ENCODE data around the gene LIX1. TPM values are rescaled to one million over a fixed set of nuclear protein-coding genes. Genes with fewer than 3 reads are reported as not detected.
"Not testable (repeated sequence)": the region's sequence is repeated elsewhere in the genome, so short reads cannot be mapped to it uniquely, and the experiment has no call there.

The LIX1 gene
- polyA plus RNA-seq, 1 donor from 2014 or later, result 0.10 TPM

- Mint-ChIP-seq H3K27me3 (no peaks in the 10 kb centered on the region), H3K36me3 (peaks cover 4% of the 10 kb centered on the region), H3K27ac (no peak overlapping the region), H3K4me3 (no peak overlapping the region), H3K4me1 (peaks cover 7 to 8% (median 7%) of the 10 kb centered on the region in 3 donors), H3K9me3 (peaks cover 0 to 1% (median 0%) of the 10 kb centered on the region in 3 donors)
These were observed 21.0 kb upstream of the LIX1 start for GRCh38 chr5:97163360-97163764.

GRCh38 chr5:97162045-97162444 is 19.6 kb upstream of the LIX1 start:
- Mint-ChIP-seq H3K4me1 (peaks cover 0 to 2% (median 0%) of the 10 kb centered on the region in 3 donors), H3K27me3 (no peaks in the 10 kb centered on the region), H3K9me3 (peaks cover 5 to 12% (median 8%) of the 10 kb centered on the region in 3 donors), H3K27ac (no peak overlapping the region), H3K36me3 (peaks cover 5% of the 10 kb centered on the region), H3K4me3 (no peak overlapping the region)

GRCh38 chr5:97157689-97158088 is 15.3 kb upstream of the LIX1 start:
- no peaks in the 10 kb centered on the region for H3K27me3 Mint-ChIP-seq
- H3K4me3 Mint-ChIP-seq, result no peak overlapping the region
- peaks cover 0 to 2% (median 0%) of the 10 kb centered on the region in 3 donors for H3K4me1 Mint-ChIP-seq
- H3K36me3 Mint-ChIP-seq, result peaks cover 10% of the 10 kb centered on the region
- H3K27ac Mint-ChIP-seq, result no peak overlapping the region
- peaks cover 5 to 20% (median 16%) of the 10 kb centered on the region in 3 donors for H3K9me3 Mint-ChIP-seq

GRCh38 chr5:97151370-97151769 is 9.0 kb upstream of the LIX1 start:
- no peak overlapping the region for H3K4me3 Mint-ChIP-seq

GRCh38 chr5:97150401-97150800 is 8.0 kb upstream of the LIX1 start:
- no peaks in the 10 kb centered on the region for H3K9me3 Mint-ChIP-seq
- peaks cover 2% of the 10 kb centered on the region for H3K36me3 Mint-ChIP-seq
- H3K4me1 Mint-ChIP-seq, result no peaks in the 10 kb centered on the region
- no peak overlapping the region for H3K27ac Mint-ChIP-seq
- no peak overlapping the region for H3K4me3 Mint-ChIP-seq
- no peaks in the 10 kb centered on the region for H3K27me3 Mint-ChIP-seq

More at GRCh38 chr5:97151370-97151769, 9.0 kb upstream of the LIX1 start:
- H3K36me3 Mint-ChIP-seq, result peaks cover 3% of the 10 kb centered on the region
- no peaks in the 10 kb centered on the region for H3K27me3 Mint-ChIP-seq
- peaks cover 0 to 3% (median 2%) of the 10 kb centered on the region in 3 donors for H3K9me3 Mint-ChIP-seq
- H3K27ac Mint-ChIP-seq, result no peak overlapping the region
- H3K4me1 Mint-ChIP-seq, result no peaks in the 10 kb centered on the region

GRCh38 chr5:97149709-97150108 is 7.3 kb upstream of the LIX1 start:
- no peaks in the 10 kb centered on the region for H3K36me3 Mint-ChIP-seq
- H3K9me3 Mint-ChIP-seq, result no peaks in the 10 kb centered on the region
- no peaks in the 10 kb centered on the region for H3K27me3 Mint-ChIP-seq
- no peak overlapping the region for H3K27ac Mint-ChIP-seq
- H3K4me1 Mint-ChIP-seq, result no peaks in the 10 kb centered on the region
- no peak overlapping the region for H3K4me3 Mint-ChIP-seq

GRCh38 chr5:97148288-97148687 is 5.9 kb upstream of the LIX1 start:
- Mint-ChIP-seq H3K27ac (no peak overlapping the region), H3K36me3 (no peaks in the 10 kb centered on the region), H3K27me3 (no peaks in the 10 kb centered on the region), H3K9me3 (no peaks in the 10 kb centered on the region), H3K4me1 (no peaks in the 10 kb centered on the region), H3K4me3 (no peak overlapping the region)

- Mint-ChIP-seq H3K36me3 (no peaks in the 10 kb centered on the region), H3K27me3 (no peaks in the 10 kb centered on the region), H3K27ac (no peak overlapping the region), H3K9me3 (no peaks in the 10 kb centered on the region), H3K4me3 (no peak overlapping the region), H3K4me1 (peaks cover 0 to 1% (median 0%) of the 10 kb centered on the region in 3 donors)
These were observed 1.3 kb upstream of the LIX1 start for GRCh38 chr5:97143704-97144103.

- Mint-ChIP-seq H3K4me3 (no peak overlapping the region), H3K4me1 (peaks cover 0 to 1% (median 0%) of the 10 kb centered on the region in 3 donors), H3K27me3 (no peaks in the 10 kb centered on the region)
These were observed 872 bp downstream of the LIX1 start for GRCh38 chr5:97141539-97141938.

GRCh38 chr5:97141031-97141430 is 1.4 kb downstream of the LIX1 start:
- Mint-ChIP-seq H3K36me3 (no peaks in the 10 kb centered on the region), H3K4me3 (no peak overlapping the region), H3K4me1 (peaks cover 0 to 1% (median 0%) of the 10 kb centered on the region in 3 donors), H3K9me3 (no peaks in the 10 kb centered on the region), H3K27me3 (no peaks in the 10 kb centered on the region), H3K27ac (no peak overlapping the region)

More at GRCh38 chr5:97141539-97141938, 872 bp downstream of the LIX1 start:
- Mint-ChIP-seq H3K27ac (no peak overlapping the region), H3K9me3 (no peaks in the 10 kb centered on the region), H3K36me3 (no peaks in the 10 kb centered on the region)

GRCh38 chr5:97140250-97140649 is 2.2 kb downstream of the LIX1 start:
- not testable (repeated sequence) for H3K4me3 Mint-ChIP-seq, H3K27me3 Mint-ChIP-seq, H3K36me3 Mint-ChIP-seq, H3K4me1 Mint-ChIP-seq, H3K9me3 Mint-ChIP-seq, H3K27ac Mint-ChIP-seq

GRCh38 chr5:97136475-97136874 is 5.9 kb downstream of the LIX1 start:
- Mint-ChIP-seq H3K9me3 (no peaks in the 10 kb centered on the region), H3K36me3 (no peaks in the 10 kb centered on the region), H3K27me3 (no peaks in the 10 kb centered on the region), H3K4me3 (no peak overlapping the region), H3K4me1 (peaks cover 0 to 2% (median 1%) of the 10 kb centered on the region in 3 donors), H3K27ac (no peak overlapping the region)

GRCh38 chr5:97135868-97136267 is 6.5 kb downstream of the LIX1 start:
- H3K27ac Mint-ChIP-seq, result no peak overlapping the region
- H3K4me3 Mint-ChIP-seq, result no peak overlapping the region
- H3K9me3 Mint-ChIP-seq, result no peaks in the 10 kb centered on the region
- H3K27me3 Mint-ChIP-seq, result no peaks in the 10 kb centered on the region
- no peaks in the 10 kb centered on the region for H3K36me3 Mint-ChIP-seq
- H3K4me1 Mint-ChIP-seq, result peaks cover 0 to 2% (median 0%) of the 10 kb centered on the region in 3 donors

- Mint-ChIP-seq H3K4me3 (no peak overlapping the region), H3K27ac (no peak overlapping the region), H3K27me3 (peaks cover 2% of the 10 kb centered on the region), H3K36me3 (no peaks in the 10 kb centered on the region), H3K4me1 (peaks cover 0 to 2% (median 0%) of the 10 kb centered on the region in 3 donors), H3K9me3 (no peaks in the 10 kb centered on the region)
These were observed 7.8 kb downstream of the LIX1 start for GRCh38 chr5:97134634-97135033.

- peaks cover 9% of the 10 kb centered on the region for H3K27me3 Mint-ChIP-seq
- H3K27ac Mint-ChIP-seq, result no peak overlapping the region
- H3K4me1 Mint-ChIP-seq, result peaks cover 0 to 5% (median 5%) of the 10 kb centered on the region in 3 donors
- no peaks in the 10 kb centered on the region for H3K9me3 Mint-ChIP-seq
- H3K36me3 Mint-ChIP-seq, result no peaks in the 10 kb centered on the region
- no peak overlapping the region for H3K4me3 Mint-ChIP-seq
These were observed 9.3 kb downstream of the LIX1 start for GRCh38 chr5:97133101-97133500.

GRCh38 chr5:97131921-97132320 is 10.5 kb downstream of the LIX1 start:
- peaks cover 9% of the 10 kb centered on the region for H3K27me3 Mint-ChIP-seq
- no peaks in the 10 kb centered on the region for H3K9me3 Mint-ChIP-seq
- no peak overlapping the region for H3K4me3 Mint-ChIP-seq
- H3K36me3 Mint-ChIP-seq, result no peaks in the 10 kb centered on the region
- H3K27ac Mint-ChIP-seq, result no peak overlapping the region
- peaks cover 0 to 5% (median 5%) of the 10 kb centered on the region in 3 donors for H3K4me1 Mint-ChIP-seq

Measured in IgD-negative memory B cell (primary cell).